GM21737 (cell line): ENCODE results near the gene TIMM8B.
"Not testable (repeated sequence)": the region's sequence is repeated elsewhere in the genome, so short reads cannot be mapped to it uniquely, and the experiment has no call there.

Experiments
- ATAC-seq: cut with Tn5 transposase; IDR thresholded peaks from one replicate; pipeline ENCODE4 v1.9.1; 2021; ENCODE audit warnings: mild to moderate bottlenecking, moderate library complexity; ENCODE audit not compliant: unreplicated experiment

The TIMM8B gene

GRCh38 chr11:112086422-112087191 lies at the start of gene TIMM8B, which contains the start of gene SDHD:
Gene TIMM8B (minus strand): TSS chr11:112086756. CDS start chr11:112086723, 33 bp downstream.
Gene SDHD (plus strand): TSS chr11:112086873. CDS start chr11:112086908, 35 bp downstream.
- ATAC-seq = peak; percentile 83

GRCh38 chr11:112134473-112134872 lies 47.9 kb upstream of the TIMM8B start:
- no peak for ATAC-seq

DNA sequence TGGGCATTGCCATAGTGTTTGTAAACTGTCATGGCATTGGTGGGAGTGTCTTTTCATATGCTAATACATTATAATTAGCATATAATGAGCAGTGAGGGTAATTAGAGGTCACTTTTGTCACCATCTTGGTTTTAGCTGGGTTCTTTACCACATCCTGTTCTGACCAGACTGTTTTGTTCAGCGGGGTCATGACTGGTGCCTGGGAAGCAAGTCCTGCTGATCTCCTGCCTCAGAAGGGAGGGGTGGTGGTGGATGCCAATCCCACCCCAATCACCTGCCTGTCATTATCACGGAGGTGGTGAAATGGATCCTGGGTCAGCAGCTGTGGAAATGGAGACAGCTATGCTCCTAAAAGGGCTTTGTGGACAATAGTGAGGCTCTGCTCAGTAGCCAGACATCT lies 46.2 kb upstream of the TIMM8B start:
- ATAC-seq = no peak

DNA sequence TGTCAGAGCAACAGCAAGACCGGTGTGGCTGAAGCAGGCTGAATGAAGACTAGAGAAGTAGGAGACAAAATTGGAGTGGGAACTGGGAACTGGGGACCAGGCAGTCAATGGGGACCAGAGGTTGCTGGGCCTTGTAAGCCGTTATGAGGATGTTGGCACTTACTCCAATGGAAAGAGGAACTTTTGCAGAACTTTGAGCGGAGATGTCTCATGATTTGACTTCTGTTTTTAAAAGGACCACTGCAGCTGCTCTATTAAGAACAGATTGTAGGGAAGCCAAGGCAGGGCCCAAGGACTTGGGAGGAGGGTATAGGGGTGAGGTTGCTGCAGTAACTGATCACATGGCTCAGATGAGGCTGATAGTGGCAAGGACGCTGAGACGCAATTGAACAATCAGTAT lies 43.1 kb upstream of the TIMM8B start:
- no peak for ATAC-seq

DNA sequence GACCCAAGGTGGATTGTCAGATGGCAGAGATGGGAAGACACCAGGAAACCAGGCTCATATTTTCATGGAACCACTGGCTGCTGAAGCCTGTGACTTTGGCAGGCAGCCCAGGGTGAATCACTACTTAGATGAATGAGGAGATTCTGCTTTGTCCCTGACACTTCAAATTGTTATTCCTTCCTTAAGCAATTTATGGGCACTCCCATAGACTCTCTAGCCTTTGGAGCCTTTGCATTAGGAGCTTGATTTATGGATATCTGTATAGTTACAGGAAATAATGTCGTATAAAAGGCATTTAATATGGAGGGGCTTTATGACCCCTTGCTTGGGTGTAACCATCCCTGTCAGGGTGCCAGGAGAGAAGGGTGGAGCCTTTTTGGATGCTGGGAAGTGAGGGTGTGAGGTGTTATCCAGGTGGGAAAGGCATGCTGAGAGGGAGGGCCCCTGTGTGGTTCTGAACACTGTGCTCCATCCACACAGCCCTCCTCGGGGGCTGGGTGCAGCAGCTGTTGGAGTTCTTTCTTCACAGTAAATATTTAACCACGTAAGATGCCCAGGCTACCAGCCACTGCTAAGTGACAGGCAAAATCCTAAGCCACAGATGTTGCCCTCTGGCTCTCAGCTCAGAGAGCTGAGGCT lies 42.0 kb upstream of the TIMM8B start:
- no peak for ATAC-seq

- no peak for ATAC-seq
Observed at GRCh38 chr11:112127056-112127455, 40.5 kb upstream of the TIMM8B start.

DNA sequence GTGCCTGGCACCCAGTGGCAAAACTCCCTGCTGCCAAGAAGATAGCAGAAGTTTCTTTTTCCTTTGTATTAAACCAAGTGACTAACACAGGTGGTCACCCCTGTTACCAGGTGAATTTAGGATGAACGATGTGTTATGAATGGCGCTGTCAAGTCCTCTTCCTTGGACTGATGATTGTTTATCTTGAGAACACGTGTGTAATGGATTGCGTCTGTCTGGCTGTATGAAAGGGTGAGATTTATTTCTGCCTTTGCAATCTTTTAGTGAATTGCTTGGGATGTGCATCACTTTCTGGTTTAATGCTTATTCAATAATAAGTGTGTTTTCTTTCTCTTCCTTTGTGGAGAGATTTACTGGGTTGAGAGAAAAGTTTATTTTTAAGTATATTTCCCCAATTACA lies 36.6 kb upstream of the TIMM8B start:
- ATAC-seq = no peak

DNA sequence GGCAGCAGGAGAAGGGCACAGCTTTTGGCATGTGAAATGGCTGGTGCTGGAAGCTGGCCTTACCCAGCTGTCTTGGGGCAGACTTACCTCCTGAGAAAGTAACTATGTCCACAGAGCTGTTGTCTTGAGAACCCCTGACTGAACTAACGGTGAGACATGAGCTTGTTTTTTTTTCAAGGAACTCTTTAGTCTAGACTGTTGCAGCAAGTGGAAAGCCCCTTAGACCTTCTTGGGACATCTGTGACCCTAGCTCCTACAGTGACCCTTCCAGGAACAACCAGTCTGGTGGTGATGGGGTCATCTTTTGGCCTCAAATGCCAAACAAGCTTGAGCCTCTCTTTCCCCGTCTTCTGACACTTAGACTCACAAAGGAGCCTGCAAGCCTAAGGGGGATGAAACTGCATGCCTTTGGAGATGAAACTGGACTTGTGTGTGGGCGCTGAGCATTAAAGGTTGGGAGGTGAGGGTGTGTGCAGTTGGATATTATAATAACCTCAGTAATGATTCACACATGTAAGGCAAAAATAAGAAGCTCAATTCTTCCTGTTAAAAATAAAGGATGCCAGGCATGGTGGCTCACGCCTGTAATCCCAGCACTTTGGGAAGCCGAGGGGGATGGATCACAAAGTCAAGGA lies 35.5 kb upstream of the TIMM8B start:
- no peak for ATAC-seq

GRCh38 chr11:112118176-112118575 lies 31.6 kb upstream of the TIMM8B start:
- ATAC-seq = no peak

GRCh38 chr11:112115386-112115785 lies 28.8 kb upstream of the TIMM8B start:
- ATAC-seq = no peak

DNA sequence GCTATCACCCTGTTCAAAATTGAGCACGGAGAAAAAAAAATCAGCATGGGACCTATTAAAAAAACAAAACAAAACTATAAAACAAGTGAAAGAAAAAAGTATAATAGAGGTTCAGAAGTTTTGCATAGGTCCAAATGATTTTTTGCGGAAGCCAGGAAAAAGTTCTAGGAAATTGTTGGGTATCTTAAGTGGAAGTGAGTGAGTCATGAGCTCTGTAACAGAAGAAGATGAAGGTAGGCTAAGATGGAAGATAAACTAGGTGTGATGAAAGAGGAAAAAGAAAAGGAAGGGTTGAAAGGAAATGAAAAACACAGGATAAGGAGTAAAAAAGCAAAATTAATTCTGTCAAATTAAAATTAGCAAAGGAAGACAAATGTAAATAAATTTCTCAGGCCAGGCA lies 27.9 kb upstream of the TIMM8B start:
- ATAC-seq = no peak

GRCh38 chr11:112113539-112114457 lies 27.2 kb upstream of the TIMM8B start:
- no peak for ATAC-seq

DNA sequence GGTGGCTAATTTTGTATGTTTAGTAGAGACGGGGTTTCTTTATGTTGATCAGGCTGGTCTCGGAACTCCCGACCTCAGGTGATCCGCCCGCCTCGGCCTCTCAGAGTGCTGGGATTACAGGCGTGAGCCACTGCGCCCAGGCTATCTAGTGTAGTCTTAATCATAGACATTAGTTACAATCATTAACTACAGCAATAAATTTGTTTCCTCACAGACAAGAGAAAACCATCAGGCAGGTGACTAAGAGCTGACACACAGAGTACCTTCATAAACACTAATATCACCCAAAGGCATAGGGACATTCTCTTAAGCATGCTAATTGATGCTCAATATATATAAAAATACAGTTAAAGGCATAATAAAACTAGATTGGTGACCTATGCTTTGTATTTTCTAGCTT lies 19.5 kb upstream of the TIMM8B start:
- ATAC-seq = no peak

DNA sequence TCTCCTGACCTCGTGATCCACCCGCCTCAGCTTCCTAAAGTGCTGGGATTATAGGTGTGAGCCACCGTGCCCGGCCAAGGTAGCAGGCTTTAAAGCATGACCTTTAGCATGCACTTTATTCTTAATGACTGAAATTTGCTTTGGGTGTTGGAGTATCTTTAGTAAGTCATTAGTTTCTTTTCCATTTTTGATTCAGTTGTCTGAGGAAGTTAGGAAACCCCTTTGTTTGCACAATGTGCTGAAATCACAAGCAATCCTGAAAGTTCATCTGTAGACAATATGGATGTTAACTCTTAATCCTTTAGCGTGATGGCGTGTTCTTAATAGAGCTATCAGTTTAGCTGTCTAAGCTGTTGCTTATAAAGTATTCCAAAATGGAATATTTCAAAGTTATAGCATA lies 16.9 kb upstream of the TIMM8B start:
- no peak for ATAC-seq

DNA sequence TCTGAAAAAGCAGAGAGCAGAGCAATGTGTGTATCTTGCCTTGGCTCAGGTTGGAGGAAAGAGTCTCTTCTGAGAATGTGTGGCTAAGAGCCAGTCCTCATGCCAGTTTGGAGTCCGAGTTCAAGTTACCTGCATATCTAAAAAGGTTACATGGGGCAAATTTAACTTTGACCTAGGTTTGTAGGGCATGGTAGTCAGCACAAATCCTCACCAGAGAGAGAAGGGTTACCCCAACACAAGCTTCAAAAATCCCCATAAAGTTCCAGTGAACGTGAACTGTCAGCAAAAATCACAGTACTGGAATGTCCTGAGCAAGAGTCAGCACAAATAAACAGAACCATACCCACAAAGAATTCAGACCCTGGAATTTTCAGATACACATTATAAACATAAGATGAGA lies 13.9 kb upstream of the TIMM8B start:
- ATAC-seq = no peak

- no peak for ATAC-seq
Observed at GRCh38 chr11:112097734-112098528, 11.4 kb upstream of the TIMM8B start.

DNA sequence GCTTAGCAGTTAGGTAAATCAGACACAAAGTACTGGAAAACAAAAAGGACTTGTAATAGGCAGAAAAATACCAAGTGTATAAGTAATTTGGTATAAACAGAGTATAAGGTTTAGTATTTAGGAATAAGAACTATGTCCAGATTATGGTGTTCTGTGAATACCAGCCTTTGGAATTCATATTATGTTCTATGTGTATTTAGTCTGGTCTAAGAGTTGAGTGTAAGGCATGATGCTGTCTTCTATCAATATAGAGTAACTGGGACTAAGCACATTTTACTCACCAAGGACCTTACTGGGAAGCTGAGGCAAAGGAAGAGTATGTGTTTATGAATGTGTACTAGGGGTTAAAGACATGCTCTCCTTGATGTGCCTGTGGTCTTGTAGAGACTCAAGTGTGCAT lies 9.6 kb upstream of the TIMM8B start:
- ATAC-seq = no peak

DNA sequence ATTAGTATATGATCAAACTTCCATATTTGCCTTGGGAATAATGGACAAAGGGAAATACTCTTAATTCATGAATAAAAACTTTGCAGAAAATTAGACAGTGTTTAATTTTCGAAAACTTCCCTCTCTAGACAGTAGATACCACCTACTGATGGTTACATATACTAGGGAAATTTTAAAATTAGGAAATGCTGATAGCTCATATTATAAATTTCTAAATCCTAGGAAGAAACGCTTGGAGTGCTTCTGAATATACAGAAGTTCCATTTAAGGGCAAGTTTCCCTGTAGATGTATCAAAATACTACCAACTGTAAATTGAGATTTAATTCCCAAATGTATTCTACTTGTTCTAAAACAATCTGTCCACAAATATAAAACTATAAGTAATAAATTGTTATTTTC lies 8.7 kb upstream of the TIMM8B start:
- not testable (repeated sequence) for ATAC-seq

- ATAC-seq = peak; percentile 1
Observed at GRCh38 chr11:112087212-112087611, 656 bp upstream of the TIMM8B start.

GRCh38 chr11:112085822-112086421 lies 634 bp downstream of the TIMM8B start:
- peak; percentile 30 for ATAC-seq
